AG20443 (cell line): ENCODE measurements around the gene MSLN.

Experiments
- DNase-seq: peaks from one replicate; pipeline ENCODE4 v3.0.0; 2012; ENCODE audit warnings: low spot score, mixed read lengths

The MSLN gene

DNA sequence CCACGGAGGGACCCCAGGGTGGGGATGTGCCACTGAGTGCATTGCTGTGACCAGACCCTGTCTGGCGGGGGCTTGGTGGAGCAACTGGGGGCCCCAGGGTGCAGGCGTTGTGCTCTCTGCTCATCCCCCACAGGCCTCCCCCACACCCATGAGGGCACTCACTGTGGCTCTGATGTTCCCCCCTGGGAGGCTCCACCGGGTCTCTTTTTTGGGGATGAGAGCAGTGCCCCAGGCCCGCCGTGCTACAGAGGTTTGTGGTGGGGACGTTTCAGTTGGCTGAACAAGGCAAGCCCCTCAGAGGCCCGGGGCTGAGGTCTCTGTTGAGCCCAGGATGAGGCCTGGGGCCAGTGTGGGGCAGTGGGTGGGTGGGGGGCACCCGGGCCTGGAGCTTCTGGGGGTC is 36.8 kb upstream of the MSLN start:
- no peak for DNase-seq

DNA sequence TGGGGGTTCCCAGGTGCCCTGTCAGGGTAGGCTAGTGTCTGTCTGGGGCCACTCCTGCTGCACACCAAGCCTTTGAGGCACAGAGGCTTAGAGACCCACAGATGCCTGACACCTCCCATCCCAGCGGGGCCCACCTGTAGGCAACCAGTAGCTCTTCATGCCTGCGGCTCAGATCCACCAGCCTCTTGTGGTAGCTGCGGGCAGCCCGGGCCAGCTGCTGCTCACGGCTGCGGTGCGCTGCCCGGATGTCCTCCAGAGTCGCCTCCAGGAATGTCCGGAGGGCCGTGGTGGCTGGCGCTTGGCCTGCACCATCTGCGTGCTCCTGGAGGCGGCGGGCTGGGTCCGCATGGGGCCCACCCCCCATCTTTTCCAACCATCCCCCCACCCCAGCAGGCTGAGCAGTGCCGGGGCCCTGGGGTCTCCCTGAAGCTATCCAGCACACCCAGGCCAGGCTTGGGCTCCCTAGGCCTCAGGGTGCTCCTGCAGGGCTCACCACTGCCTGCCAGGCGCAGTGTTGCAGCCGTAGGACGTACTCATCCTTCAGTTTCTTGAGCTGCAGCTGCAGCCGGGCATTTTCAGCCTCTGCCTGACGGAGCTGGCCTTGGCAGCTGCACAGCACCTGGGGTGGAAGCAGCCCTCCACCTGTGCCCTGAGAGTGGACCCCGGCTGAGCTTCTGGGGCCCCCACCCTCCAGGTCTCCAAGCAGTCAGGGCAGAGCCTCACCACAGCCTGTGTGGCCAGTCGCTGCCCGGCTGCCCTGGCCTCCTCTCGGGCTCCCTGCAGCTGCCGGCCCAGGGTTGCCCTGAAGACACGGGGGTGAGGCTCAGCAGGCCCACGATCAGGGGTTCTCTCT is 36.1 kb upstream of the MSLN start:
- no peak for DNase-seq

DNA sequence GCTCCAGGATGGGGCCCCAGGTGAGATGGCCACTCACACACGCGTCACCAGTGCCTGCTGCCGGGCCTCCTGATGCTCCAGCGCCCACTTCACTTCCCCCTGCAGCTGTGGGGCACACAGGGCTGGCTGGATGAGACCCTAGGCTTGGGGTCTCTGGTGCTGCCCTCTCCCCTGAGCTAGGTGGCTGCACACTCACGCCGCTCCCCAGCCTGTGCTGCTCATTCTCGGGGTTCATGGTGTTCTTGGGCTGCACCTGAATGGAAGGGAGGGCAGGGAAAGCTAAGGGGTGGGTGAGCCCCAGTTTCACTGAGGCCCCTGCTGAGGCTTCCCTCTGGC is 35.5 kb upstream of the MSLN start:
- DNase-seq, result no peak

DNA sequence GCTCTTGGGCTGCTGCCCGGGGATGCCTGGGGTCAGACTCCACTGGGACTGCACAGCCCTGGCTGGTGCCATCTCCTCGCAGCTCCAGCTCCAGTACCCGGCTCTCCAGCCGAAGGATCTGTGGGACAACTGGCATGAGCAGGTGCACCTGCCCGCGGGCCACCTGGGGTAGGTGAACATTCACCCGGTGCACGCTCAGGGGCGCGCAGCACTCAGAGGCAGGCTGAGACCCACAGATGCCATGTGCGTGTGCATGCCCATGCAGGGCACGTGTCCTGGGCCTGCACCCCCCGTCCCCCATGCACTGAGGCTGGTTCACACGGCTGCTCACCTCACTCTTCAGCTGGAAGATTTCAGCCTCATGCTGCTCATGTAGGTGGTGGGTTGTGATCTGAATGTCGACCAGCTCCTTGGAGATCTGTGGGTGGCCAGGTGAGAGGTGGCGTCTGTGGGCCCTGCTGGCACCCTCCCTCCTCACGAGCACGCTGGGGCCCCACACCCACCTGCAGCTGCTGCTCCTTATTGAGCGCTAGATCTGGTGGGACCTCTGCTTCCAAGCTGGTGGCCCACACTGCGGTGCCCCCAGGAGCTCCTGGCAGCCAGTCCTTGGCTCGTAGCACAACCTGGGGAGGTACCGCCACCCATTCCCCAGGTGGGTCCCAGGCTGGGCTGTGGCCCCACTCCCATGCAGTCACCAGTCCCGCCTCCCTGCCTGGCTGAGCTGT is 34.9 kb upstream of the MSLN start:
- DNase-seq, result no peak

DNA sequence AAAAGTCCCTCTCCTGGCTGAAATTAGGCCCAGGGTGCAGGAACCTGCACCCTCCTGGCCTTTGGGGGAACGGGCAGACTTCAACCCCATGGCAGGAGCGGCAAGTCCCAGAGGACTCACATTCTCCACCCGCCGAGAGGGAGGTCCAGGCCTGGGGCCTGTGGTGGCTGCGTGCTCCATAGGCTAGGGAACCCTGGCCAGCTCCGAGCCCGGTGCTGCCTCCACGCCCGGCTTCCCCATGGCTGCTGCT is 34.4 kb upstream of the MSLN start:
- no peak for DNase-seq

DNA sequence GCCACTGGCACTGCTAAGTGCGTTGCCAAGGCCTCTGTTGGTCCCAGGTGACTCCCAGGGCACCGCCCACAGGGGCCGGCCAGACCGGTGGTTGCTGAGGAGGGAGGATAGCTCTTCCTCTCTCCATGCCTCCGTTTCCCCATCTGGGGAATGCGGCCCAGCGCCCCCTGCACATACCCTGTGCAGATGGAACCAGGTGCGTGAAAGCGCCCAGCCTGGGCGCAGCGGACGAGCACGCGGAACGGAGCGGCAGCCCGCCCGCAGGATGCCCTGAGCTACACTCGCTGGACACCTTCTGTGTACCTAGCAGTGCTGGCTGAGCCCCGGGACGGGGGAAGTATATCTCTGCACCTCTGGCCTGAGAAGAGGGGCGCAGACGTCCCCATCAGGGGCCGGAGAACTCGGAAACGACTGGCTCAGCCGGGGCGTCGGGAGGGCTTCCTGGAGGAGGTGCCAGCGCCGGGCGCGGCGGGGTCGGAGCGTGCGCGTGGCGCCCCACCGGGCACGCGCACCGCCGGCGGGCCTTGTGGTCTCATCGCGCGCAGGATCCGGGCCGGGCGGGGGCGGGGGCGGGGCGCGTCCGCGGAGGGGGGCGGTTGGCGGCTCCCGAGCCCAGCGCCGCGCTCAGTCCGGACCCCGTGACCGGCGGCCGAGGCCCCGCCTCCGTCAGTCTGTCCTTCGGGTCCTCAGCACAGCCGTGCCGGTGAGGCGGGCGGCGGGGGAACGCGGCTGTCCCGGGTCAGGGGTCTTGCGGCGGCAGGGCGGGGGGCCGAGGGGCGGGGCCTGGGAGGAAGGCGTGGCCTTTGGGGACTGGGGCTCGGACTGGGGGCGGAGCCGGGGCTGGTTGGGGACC is 33.9 kb upstream of the MSLN start, which contains the start of the genes CCDC78 and HAGHL:
Gene CCDC78 (minus strand): TSS at position 6 of the 853 bp plus-strand sequence. CDS start 76 bp downstream, outside the sequence.
Gene HAGHL (plus strand): TSS at position 669 of the 853 bp plus-strand sequence. CDS start 404 bp downstream, outside the sequence.
- peak; percentile 73 for DNase-seq

DNA sequence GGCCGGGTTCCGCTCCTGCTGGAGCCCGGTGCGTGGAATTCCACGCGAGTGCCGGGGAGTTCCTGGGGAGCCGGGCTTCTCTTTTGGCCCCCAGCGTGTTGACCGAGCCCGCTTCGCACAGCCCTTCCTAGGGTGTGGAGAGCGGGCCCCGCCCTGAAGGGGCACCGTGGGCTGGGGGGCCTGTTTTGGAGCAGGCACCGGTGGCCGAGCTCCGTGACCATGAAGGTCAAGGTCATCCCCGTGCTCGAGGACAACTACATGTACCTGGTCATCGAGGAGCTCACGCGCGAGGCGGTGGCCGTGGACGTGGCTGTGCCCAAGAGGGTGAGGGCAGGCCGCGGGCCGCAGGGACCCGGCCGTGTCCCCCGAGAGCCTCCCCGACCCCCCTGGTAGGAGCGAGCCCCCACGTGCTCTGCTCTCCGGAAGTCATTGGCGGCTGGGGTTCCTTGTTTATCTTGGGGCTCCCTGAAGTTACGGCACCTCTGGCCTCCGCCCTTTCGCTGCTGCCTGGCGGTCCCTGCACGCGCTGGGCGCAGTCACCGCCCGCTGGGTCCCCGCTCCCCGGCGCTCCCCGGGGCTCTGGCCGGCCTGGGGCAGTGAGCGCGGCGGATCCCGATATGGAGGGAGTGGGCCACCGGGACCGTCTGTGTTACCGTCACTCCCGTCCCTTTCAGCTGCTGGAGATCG is 33.1 kb upstream of the MSLN start:
- DNase-seq, result no peak

DNA sequence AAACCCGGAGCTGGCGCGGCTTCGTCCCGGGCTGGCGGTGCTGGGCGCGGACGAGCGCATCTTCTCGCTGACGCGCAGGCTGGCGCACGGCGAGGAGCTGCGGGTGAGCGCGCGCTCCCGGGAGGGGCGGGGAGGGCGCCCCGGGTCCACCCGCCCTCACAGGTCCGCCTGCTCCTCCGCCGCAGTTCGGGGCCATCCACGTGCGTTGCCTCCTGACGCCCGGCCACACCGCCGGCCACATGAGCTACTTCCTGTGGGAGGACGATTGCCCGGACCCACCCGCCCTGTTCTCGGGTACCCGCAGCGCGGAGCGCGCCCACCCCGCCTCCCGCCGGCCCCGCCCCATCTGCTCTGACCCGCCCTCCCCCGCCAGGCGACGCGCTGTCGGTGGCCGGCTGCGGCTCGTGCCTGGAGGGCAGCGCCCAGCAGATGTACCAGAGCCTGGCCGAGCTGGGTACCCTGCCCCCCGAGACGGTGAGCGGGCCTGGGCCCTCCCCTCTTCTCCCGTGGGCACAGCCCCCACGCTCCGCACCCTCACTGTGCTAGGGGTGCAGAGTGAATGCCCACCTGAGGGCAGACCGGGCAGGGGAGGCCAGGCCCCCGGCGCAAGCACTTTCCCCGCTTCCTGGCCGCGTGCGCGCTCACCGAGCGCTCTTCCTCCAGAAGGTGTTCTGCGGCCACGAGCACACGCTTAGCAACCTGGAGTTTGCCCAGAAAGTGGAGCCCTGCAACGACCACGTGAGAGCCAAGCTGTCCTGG is 32.2 kb upstream of the MSLN start:
- peak; percentile 89 for DNase-seq

DNA sequence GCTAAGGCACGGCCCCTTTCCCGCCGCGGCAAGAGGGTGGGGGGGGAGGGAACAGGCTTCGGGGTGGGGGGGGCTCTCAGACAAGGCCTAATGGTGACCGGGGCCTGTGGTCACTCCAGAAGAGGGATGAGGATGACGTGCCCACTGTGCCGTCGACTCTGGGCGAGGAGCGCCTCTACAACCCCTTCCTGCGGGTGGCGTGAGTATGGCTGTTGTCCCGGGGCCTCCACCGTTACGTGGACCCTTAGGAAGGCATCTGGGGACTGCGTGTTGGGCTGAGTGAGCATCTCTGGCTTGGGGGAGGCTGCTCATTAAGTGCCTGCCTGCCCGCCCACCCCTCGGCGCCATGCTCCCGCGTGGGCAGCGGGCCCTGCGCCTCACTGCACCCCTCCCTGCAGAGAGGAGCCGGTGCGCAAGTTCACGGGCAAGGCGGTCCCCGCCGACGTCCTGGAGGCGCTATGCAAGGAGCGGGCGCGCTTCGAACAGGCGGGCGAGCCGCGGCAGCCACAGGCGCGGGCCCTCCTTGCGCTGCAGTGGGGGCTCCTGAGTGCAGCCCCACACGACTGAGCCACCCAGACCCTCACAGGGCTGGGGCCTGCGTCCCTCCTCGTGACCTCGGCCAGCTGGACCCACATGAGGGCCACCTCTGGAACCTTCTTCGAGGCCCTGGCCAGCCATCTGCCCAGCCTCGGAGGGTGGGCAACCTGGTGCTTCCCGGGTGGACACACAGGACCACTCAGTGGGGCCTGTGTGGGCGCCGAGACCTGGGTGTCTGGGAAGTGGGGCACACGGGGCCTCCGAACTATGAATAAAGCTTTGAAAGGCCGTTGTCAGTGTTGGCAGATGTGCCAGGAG is 31.4 kb upstream of the MSLN start:
- no peak for DNase-seq

DNA sequence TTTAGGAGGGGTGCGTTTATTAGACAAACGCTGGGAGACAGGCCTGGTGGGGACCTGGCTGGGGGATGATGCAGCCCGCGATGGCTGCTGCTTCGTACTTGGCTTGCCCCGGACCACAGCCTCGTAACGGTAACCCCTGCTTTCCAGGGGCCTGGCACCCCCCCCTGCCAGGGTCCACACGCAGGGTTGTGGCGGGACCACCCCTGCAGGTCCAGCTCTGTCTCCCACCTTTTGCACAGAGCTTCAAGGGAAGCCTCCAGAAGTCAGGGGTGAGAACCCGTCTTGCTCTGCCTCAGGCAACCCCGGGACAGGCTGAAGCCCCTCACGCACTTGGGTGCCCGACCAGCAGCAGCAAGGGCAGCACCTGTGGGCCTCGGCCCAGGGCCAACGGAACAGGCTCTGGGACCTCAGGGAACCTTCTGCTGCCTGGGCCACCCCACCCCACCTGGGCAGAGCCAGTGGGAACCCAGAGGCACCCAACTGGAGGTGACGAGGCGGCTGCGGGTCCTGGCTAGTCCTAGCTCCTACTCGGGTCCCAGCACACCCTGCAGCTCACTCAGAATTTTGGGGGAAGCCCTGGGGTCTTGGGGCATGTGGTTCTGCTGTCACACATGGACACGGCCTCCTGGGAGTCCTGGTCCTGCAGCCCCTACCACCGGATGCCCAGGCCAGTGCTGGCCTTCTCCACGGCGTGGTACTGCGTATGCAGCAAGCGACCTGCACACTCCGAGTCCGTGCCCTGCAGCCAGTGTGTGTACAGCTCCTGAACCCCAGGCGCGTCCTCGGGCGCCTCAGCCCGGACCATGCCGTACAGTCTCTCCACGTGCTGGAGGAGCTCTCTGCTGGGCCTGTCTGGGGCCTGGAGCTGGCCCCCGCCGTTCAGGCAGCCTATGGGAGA is 30.5 kb upstream of the MSLN start:
- no peak for DNase-seq

DNA sequence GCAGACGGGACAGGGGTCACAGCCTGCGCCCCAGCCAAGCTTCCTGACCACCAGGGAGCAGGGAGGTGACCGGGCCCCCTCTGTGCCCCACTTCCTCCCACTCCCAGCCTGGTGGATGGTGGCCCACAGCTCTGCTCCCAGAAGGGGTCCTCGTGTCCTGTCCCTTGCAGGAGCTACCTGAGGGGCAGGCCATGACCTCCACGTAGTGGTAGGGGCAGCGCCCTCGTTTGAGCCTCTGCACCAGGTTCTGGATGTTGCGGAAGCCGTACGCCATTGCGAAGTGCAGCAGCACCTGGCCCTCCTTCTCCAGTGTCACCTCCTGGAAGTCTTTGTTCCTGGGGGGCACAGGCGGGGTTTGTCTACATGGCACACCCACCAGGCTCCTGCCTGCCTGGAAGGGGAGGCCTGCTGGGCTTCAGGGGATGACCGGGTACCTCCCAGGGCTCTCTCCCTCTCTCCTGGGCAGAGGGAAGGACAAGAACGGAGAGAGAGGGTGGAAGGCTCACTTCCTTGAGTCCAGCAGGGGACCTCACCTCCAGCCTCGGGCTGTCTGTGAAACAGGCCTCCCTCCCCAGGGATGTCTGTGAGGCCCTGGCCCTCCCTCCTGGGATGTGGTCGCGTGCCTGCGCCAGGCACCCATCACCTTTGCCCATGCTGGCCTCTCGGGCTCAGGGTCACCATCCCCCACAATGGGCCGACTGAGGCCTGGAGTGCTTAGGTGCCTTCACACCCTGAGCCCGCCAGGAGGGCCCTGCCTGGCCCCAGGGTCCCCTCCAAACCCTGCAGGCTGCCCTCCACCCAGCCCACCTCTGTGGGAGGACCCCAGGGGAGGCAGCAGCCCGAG is 29.6 kb upstream of the MSLN start:
- no peak for DNase-seq

DNA sequence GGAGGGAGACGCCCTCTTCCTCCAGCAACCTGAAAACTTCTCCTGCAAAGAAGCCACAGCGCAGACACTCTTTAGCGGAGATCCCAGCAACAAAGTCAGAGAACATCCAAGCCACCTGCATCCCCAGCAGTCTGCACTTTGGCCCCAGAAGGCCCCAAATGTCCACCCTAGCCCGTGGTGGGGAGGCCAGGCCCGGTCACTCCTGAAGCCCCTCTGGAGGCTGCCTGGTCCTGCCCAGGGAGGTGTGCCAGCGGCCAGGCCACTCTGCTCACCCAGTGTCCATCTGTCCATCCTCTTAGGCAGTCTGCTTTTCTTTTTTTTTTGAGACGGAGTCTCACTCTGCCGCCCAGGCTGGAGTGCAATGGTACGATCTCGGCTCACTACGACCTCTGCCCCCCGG is 28.2 kb upstream of the MSLN start:
- no peak for DNase-seq

DNA sequence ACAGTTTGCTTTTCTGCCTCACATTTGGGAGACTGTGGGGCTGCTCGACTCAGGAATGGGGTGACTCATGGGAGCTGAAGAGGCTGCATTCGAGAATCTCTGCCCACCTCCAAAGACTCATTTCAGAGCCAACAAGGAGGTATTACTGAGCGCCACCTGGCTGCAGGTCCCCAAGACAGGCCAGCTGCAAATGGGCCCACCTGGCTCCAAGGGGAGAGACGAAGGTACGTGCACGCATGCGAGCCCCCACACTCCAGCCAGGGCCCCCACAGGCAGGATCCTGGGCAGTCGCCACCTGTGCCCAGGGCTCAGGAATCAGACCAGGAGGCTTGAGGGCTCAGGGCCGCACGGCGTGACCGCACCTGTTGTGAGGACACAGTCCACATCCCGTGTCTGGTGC is 27.6 kb upstream of the MSLN start:
- DNase-seq, result no peak

DNA sequence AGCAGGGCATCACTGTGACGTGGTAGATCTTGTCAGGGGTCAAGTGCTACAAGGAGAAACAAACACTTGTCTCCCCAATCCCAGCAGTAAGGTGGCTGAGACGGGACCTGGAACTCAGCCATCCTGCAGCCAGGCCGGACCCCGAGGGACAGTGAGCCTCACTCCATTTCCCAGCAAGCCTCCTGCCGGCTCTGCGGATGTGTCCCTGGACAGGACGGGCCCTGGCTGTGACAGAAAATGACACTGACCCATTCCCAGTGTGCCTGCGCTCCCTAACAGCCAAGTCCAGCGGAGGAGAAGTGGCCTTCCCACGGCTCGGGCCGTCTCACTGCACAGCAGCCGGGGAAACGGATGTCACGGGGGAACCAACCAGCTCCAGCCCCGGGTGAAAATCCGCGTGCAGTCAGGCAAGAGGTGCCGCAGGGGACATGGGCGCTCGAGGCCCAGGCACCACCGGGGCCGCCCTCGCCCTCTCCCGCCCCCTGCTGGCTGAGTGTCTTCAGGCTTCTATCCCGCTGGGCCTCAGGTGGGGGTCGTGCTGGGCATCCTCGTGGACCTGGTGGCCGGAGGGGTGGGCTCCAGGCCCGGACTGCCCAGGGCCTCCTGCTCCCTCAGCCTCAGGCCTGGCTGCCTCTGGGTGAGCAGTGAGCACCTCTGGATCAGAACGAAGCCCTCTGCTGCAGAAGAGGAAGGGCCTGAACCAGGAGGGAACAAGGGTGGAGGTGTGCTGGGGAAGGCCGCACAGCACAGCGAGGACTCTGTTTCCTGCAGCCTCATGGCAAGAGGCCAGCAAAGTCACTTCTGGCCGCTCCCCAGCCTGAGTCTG is 26.9 kb upstream of the MSLN start:
- no peak for DNase-seq

DNA sequence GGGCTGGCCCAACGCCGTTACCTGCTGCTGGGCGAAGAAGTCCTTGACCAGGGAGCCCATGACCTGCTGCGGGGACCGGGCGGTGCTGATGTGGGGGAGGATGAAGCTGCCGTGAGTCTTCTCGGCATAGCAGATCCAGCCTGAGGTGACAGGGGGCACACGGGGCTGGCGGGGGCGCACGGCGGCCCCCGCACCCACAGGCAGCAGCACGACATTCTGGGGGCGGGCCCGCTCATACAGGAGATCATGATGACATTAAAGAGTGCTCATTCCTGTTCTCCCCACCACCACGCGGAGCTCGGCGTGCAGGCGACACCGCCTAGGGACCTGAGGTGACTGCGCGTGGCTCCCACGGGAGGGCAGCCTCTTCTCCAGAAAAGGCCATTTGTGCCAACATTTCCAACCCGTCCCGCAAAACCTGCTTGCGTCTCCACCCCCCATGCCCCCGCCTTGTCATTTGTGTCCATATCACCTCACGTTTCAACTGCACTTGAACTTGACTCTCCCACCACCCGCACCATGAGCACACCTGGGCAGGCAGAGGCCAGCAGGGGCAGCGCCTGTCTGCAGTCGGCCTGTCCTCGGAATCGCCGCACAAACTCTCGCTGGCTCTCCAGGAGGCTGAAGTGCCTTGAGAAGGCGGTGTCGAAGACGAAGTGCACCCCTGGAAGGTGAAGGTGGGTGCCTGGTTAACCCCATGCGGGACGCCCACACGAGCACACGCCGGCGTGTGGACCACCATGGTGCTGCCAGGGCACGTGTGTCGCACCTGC is 26.1 kb upstream of the MSLN start:
- DNase-seq, result no peak

DNA sequence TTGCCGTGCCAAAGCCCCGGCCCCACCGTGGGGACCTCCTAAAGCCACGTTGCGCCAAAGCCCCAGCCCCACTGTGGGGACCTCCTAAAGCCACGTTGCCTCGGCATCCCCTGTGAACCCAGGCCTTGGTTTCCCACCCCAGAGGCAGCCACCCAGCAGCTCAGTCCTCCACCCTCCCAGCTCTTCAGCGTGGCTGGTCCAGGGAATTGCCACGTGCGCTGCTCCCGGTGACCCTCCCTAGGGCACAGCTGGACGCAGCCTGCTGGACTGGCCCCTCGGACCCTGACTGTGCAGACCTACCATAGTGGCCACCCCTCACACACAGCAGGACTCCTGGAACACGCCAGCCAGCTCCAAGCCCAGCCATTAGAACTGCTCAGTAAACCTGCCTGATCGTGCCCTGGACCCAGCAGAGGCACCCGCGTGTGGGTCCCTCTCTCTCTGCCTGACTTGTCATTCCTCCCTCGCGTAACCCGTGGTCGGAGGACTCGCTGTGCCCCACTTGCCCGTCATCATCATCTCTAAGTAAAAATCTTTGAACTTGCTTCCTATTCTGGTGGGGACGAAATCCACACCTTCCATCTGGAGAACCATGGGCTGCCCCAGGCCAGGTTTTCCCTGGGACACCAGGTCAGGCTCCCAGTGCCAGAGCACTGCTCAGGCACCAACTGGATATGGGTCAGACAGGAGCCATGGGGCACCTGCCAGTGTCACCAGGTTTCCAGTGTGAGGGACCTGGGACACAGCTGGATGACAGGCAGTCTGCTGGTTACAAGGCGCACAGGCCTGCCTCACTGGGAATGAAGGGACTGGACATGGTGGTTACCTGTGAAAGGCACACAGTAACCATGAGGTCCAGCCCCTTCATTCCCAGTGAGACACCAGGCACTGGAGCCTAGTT is 25.3 kb upstream of the MSLN start:
- no peak for DNase-seq
